GM18951 (cell line): ENCODE results near the gene PARP1.

Experiments
- POLR2A ChIP-seq: IDR thresholded peaks from 4 replicates; pipeline ENCODE4 v1.6.1; 2011; ENCODE audit warnings: mild to moderate bottlenecking; ENCODE audit not compliant: insufficient read length, insufficient read depth; ENCODE audit errors: extremely low read depth
- in situ Hi-C: fragments of 300-500 bp; cut with MboI; formaldehyde crosslinking; loops from one replicate; pipeline ENCODE4 v1.12.0; 2022; ENCODE audit warnings: low sequenced_read_pairs, mixed read lengths, inconsistent platforms; ENCODE audit not compliant: unreplicated experiment

The PARP1 gene

DNA sequence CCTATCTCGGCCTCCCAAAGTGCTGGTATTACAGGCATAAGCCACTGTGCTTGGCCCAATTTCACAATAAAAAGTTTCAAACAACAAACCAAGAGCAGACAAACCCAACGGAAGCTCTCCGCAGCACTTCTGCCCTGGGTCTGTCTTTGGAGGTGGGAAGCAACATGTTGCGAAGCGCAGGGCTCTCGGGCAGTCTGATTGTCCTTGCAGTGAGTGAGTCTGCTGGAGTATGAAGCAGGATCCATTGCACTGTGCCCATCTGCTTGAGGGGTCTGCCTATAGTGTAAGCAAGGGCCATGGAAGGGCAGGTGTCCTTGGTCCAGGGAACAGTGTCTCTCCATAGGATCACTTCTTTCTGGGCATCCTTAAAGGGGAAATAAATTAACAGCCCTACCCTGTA is 14.6 kb upstream of the PARP1 start:
- no peak for TF ChIP-seq POLR2A
- in situ Hi-C loops: no loop called here

DNA sequence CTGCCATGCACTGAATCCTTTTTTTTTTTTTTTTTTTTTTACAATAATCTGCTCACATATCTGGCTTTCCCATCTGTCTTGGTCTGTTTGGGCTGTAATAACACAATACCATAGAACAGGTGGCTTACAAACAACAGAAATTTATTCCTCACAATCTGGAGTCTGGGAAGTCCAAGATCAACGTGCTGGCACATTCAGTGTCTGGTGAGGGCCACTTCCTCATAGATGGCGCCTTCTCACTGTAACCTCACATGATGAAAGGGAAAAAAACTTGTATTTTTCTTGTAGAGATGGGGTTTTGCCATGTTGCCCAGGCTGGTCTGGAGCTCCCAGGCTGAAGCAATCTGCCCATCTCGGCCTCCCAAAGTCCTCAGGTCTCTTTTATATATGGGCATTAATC is 13.0 kb upstream of the PARP1 start:
- TF ChIP-seq POLR2A: no peak
- in situ Hi-C loops: no loop called here

DNA sequence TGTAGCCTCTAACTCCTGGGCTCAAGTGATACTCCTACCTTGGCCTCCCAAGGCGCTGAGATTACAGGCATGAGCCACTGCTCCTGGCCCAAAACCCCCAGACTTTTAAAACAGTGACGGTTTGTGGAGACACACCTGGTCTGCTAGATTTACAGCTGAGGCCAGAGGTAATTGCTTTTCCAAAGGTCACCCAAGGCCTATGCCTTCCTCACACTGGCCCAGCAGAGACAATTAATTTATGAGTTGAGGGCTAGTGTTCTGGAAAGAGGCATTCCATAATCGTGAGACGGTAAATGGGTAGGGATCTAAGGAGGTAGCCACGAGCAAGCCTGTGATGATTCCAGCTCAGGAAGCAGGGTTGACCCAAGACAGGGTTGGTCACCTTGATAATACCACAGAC is 12.4 kb upstream of the PARP1 start:
- in situ Hi-C loops: no loop called here
- no peak for TF ChIP-seq POLR2A

DNA sequence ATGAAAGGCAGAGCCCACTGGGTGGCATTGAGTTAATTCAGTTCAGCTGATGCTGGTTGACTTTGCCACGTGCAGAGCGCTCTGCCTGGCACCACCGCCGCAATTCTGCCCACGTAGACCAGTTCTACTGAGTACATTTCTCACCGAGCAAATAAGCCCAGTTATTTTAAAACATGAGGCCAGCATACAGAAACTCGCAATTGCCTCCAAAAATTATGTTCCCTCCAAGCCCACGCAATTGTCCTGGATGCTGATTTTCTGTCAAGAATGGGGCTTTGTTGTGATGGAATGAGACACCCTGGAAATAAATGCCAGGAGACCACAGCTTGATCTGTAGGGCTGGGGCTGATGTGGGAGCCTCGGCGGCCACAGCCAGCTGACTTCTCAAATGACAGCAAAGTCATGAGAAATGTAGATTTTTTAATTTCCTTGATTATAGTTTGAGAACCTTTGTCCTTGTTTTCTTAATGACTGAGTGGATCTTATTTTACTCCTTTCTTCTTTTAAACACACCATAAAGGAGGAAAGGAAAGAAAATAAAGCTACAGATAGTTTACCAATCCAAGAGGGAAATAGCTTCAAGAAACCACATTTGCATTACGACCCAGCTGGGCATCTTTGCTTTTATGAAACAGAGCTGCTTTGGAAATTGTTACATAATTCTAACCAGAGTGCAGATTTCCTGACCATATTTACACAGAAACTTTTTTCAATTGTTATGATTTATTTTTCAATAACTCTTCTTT is 11.6 kb upstream of the PARP1 start:
- TF ChIP-seq POLR2A: no peak
- in situ Hi-C loops: no loop called here

DNA sequence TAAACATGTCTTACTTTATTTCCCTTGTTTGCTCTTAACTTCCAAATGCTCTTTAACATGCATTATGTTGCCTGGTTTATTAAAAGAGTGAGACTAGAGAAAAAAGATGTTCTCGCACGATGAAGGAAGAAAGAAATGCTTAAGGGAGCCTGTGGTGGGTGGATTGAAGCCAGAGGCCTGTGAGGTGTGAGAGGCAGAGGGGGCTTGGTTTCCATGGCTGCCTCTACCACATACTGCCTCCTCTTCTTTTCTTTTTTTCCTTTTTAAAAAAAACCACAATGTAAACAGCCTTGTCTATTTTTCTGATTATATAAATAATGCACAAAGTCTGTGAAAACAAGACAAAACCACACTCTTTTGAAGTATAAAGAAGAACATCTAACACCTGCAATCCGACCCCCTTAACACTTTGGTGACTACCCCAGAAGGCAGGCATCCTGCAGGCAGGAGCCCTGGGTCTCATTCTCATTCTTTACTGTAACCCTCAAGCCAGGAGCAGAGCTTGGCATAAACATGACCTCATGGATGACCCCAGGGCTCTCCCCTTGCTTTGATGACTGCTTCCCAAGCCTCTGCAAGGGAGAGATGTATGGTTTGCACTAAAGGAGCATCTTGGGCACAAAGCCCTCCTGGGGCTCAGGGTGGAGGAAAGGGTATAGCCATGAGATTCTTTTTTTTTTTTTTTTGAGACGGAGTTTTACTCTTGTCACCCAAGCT is 10.1 kb upstream of the PARP1 start:
- no peak for TF ChIP-seq POLR2A
- in situ Hi-C loops: no loop called here

DNA sequence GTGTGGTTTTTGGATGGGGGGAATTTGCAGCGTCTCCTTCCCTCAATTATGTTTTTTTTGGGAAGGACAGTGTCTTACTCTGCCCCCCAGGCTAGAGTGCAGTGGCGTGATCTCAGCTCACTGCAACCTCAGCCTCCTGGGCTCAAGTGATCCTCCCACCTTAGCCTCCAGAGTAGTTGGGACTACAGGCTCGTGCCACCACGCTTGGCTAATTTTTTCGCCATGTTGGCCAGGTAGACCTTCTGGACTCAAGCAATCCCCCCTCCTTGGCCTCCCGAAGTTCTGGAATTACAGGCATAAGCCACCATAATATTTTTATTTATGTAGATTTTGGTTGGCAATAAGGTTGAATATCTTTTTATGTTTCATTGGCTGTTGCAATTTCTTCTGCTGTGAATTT is 9.5 kb upstream of the PARP1 start:
- no peak for TF ChIP-seq POLR2A
- in situ Hi-C loops: no loop called here

DNA sequence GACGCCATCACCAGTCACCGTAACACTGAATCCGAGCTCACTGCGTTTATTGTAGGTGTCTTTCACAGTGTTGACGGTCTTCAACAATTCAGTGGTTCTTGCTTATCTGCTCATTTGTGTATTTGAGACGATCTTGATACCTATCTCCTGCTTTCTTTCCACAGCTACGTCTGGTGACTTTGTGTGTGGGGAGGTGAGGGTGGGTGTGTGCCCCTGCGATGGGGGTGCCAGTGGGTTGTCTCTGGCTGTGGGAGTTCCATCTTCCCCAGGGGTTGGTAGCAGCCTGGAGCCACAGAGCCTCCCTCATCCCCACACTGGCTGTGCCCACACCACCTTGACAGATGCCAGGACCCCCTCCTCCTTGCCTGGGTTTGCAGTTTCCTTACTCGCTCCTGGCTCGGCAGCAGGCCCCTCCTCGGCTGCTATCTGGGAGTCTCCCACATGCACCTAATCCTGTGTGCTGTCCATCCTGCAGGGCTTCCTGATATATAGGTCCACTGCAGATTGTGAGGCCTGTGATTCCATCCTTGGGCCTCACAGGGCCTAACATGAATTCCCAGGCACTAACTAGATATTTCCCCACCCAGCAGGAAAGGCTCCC is 6.3 kb upstream of the PARP1 start:
- in situ Hi-C loops: no loop called here
- TF ChIP-seq POLR2A: no peak

DNA sequence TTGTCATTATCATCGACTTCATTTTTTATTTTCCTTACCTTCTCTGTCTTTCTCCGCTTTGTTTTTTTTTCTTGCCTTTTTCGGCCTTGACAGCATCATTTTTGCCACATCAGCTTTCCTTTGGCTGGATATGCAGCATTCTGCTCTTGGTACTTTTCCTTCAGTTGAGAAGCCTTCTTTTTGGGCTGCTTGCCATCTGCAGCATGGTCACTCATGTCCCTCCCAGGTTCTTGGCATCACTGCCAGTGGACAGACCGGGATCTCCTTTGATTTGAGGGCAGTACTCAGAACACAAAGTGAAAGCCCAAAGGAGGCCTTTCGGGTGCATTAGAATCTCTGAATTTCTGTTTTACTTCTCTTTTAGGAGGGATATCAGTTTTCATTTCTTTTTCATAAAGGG is 3.7 kb upstream of the PARP1 start:
- in situ Hi-C loops: no loop called here
- no peak for TF ChIP-seq POLR2A

DNA sequence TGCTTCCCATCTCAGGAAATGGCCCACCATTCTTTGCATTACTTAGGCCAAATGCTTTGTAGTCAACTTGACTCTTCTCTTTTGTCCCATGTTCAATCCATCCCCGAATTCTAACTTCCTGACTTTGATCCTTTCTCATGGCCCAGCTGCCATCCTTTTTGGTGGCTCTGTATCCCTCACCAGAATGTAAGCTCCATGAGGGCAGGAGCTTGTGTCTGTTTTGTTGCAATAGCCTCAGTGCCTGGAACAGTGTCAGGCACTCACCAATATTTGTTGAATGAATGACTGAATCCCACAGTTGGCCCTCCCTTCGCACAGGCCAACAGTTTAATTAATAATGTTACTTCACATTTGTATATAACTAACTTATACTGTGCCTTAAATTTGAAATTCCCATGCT is 3.1 kb upstream of the PARP1 start:
- no peak for TF ChIP-seq POLR2A
- in situ Hi-C loops: no loop called here

DNA sequence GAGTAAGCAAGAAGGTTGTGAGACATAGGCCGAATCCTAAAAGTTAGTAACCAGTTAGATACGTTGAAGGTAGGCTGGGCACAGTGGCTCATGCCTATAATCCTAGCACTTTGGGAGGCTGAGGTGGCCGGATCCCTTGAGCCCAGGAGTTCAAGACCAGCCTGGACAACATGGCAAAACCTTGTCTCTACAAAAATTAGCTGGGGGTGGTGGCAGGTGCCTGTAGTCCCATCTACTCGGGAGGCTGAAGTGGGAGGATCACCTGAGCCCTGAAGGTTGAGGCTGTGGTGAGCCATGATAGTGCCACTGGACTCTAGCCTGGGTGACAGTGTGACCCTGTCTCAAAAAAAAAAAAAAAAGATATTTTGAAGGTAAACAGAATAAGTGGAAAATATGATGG is 1.5 kb upstream of the PARP1 start:
- no peak for TF ChIP-seq POLR2A

DNA sequence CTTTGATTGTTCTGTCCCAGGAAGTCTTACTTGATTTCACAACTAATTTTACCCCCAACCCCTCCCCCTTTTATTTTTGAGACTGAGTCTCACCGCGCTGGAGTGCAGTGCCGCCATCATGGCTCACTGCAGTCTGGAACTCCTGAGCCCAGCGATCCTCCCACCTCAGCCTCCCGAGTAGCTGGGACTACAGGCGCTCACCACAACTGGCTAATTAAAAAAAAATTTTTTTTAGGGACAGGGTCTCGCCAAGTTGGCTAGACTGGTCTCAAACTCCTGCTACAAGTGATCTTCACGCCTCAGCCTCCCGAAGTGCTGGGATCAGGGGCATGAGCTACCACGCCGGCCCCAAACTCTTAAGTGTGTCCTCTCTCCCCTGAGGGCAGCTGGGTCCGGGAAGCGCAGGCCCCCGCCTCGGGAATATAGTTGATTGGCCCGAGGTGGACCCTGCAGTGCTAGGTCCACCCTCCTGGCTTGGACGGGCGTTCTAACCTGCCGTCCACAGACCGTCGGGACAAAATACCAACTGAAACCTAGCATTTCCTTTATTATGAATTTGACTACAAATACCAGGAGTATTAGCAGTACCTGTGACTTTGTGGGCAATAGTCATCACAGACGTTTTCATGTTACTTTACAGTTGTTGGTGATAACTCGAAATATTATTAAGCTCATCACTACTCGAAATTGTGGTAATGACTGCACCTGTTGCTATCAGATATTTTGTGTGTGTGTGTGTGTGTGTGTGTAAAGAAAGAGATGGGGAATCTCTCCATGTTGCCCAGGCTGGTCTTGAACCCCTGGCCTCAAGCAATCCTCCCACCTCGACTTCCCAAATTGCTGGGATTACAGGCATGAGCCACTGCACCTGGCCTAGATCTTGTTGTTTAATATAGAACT is 642 bp upstream of the PARP1 start:
- in situ Hi-C loops: no loop called here
- no peak for TF ChIP-seq POLR2A

More for the DNA sequence above, 1.5 kb upstream of the PARP1 start:
- in situ Hi-C loops: no loop called here

DNA sequence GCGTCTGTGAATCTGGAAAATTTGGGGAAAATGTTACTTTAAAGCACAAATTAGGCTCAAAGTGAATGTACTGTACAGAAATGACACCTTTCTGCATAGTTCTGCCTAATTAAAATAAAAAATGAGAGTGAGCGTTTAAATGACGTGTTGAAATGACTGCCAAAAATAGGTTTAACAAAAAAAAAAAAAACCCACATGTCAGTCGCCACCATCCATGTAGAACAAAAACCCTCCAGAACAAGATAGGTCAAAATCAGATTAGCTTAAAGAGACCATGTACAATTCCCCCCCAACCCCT is 745 bp downstream of the PARP1 start:
- TF ChIP-seq POLR2A: no peak
- in situ Hi-C loops: no loop called here

DNA sequence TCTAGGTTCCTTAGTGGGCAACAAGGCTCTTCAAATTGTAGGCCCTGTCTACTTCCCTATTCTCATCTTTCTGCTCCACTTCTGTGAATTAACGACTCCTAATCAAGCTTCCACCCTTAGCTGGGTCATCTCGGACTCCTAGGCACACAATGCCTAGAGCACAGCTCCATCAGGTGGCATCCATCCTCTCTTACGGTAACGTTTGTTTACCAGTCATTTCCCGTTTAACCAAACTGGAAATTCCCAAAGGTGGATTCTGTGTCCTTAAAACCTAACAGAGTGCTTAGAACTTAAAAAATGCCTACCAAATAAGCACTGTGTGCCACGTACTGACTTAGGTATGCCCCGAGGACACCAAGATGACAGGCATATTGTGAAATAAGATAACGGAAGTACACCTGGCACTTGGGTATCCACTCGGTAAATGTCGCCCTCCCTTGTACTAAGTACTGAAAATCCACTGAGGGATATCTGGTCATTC is 1.5 kb downstream of the PARP1 start:
- in situ Hi-C loops: no loop called here
- TF ChIP-seq POLR2A: no peak
